Ammon's horn (tissue), 1 donor: ENCODE data around the gene TSKS.
"Not testable (repeated sequence)": the region's sequence is repeated elsewhere in the genome, so short reads cannot be mapped to it uniquely, and the experiment has no call there.

ENCODE experiments used
- DNase-seq: peaks from one replicate; pipeline ENCODE4 v3.0.0-alpha.2; 2016; ENCODE audit warnings: low spot score

The TSKS gene

GRCh38 chr19:49766930-49767299 lies 3.8 kb upstream of the TSKS start, which contains the start of gene AP2A1:
TSS of gene AP2A1 (plus strand) at chr19:49767001. CDS start at chr19:49767134, 133 bp downstream.
- no peak for DNase-seq

- DNase-seq, result peak; percentile 100
Observed at GRCh38 chr19:49766007-49766929, 3.2 kb upstream of the TSKS start.

- no peak for DNase-seq
Observed at GRCh38 chr19:49764341-49764740, 1.2 kb upstream of the TSKS start.

GRCh38 chr19:49761625-49762311 lies 1.3 kb downstream of the TSKS start:
- DNase-seq, result no peak

GRCh38 chr19:49761249-49761624 lies 1.9 kb downstream of the TSKS start:
- no peak for DNase-seq

GRCh38 chr19:49758292-49758691 lies 4.8 kb downstream of the TSKS start:
- no peak for DNase-seq

GRCh38 chr19:49755956-49756355 lies 7.2 kb downstream of the TSKS start:
- no peak for DNase-seq

GRCh38 chr19:49752701-49753100 lies 10.4 kb downstream of the TSKS start:
- DNase-seq, result no peak

- no peak for DNase-seq
Observed at GRCh38 chr19:49749771-49750170, 13.3 kb downstream of the TSKS start.

GRCh38 chr19:49749055-49749716 lies 13.9 kb downstream of the TSKS start:
- DNase-seq, result no peak

- no peak for DNase-seq
Observed at GRCh38 chr19:49746206-49746958, 16.7 kb downstream of the TSKS start.

GRCh38 chr19:49744946-49745381 lies 18.1 kb downstream of the TSKS start:
- DNase-seq, result no peak

GRCh38 chr19:49741210-49741844 lies 21.8 kb downstream of the TSKS start:
- DNase-seq, result no peak

- no peak for DNase-seq
Observed at GRCh38 chr19:49739933-49740332, 23.2 kb downstream of the TSKS start.

- DNase-seq, result no peak
Observed at GRCh38 chr19:49739098-49739497, 24.0 kb downstream of the TSKS start.

- no peak for DNase-seq
Observed at GRCh38 chr19:49738268-49738667, 24.8 kb downstream of the TSKS start.

- DNase-seq, result no peak
Observed at GRCh38 chr19:49730166-49730565, 32.9 kb downstream of the TSKS start.

GRCh38 chr19:49727217-49728030 lies 35.7 kb downstream of the TSKS start:
- peak; percentile 16 for DNase-seq

- DNase-seq, result not testable (repeated sequence)
Observed at GRCh38 chr19:49719420-49719819, 43.7 kb downstream of the TSKS start.

- no peak for DNase-seq
Observed at GRCh38 chr19:49718991-49719390, 44.1 kb downstream of the TSKS start.

- no peak for DNase-seq
Observed at GRCh38 chr19:49718511-49718910, 44.6 kb downstream of the TSKS start.
